ENCODE measurements around the gene EPG5.
A peak's percentile ranks its signal among the peaks of the same experiment; 100 is the strongest.
"Not testable (repeated sequence)": the region's sequence is repeated elsewhere in the genome, so short reads cannot be mapped to it uniquely, and the experiment has no call there.

Gene EPG5

GRCh38 chr18:45836242-45837205 lies 130.6 kb downstream of the EPG5 start:
- DNase-seq = peak; percentile 21

DNA sequence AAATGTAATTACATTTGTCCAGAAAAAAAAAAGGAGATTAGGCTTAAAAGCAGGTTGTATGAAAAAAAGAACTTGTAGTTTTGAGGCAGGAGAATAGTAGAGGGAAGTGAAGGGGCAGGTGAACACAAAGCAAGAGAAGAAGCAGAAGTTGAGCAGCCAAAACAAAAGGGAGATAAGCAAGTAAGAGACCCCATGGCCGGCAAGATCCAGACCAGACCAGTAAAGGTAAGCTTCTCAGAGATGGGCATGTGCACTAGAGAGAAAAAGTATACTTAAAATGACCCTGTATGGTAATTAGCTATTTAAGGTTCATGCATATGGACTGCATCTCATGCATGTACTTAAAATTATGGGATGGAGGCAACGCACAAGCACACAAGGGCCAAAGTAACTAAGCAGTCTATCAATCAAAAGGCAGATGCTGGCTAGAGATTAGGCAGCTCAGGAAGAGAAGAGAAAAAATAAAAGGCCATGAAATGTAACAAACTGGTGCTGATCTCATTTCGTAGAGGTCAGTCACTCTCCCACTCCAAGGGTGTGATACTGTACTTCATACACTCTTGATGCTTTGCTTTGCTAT lies 132.0 kb downstream of the EPG5 start:
- DNase-seq = no peak

GRCh38 chr18:45834306-45834705 lies 132.8 kb downstream of the EPG5 start:
- peak; percentile 30 for DNase-seq

- no peak for DNase-seq
Measured at GRCh38 chr18:45833846-45834245, 133.3 kb downstream of the EPG5 start.

DNA sequence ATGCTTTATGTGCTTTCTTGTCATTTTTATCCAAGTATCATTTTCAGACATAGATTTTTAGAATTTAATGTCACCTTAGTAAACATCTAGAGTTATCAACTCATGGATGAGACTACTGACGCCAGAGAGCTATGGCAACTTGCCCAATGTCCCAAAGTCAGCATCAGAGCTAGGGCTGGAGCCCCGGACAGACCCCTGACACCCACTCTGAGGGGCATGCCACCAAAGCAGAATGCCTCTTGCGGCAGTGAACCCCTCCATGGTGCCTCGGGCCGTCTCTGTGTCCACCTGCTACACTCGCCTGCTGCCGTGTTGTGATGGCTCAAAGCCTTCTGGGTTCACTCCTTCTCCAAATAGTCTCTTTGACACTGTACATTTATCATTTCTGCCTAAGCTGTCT lies 136.2 kb downstream of the EPG5 start:
- DNase-seq = no peak

DNA sequence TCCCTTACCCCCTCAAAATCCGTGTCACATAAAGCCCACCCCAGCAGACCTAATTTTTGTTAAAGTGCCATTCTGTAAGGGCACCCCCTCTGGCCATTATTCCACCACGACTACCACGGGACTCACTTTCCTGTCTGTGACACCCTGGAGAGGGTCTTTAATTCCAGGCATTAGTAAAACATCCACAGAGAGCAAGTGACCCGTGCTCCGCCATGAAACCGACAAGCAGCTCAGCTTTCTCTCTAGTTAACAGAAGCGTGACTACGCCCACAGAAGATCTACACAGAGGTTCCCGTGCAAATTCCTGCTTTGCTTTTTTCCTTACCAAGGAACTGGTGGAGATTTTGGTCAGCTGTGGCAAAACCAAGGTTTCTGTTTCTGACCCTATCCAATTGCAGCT lies 137.3 kb downstream of the EPG5 start:
- DNase-seq = no peak

GRCh38 chr18:45828917-45829811 lies 138.0 kb downstream of the EPG5 start:
- DNase-seq = no peak

DNA sequence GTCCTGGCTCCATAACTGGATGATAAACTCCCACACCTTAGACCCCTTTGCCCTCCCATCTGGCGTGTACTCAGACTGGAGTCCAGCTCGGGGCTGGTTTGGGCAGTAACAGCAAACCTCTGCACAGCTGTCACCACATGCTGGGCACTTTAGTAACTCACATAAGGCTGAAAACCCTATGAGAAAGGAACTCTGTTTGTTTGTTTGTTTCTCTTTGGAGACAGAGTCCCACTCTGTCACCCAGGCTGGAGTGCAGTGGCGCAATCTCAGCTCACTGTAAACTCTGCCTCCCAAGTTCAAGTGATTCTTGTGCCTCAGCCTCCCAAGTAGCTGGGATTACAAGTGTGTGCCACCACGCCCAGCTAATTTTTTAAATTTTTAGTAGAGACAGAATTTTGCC lies 140.4 kb downstream of the EPG5 start:
- not testable (repeated sequence) for DNase-seq

DNA sequence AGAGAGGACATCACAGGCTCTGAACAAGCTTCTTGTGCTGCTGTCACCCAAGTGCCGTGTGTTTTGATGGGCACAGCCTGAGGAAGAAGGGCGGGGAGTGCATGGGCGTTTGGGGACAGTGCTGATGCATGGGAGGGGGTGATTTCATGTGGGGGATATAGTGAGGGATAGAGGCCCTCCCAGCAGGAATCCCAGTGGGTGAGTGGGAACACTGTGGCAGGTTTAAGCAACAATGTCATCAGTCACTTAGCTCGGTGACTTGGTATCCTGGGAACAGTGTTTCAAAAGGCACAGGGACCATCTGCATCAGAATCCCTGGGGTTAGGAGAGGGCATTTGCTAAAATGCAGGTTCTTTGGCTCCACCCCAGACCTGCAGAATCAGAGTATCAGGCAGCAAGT lies 141.0 kb downstream of the EPG5 start:
- no peak for DNase-seq

- DNase-seq = no peak
Measured at GRCh38 chr18:45825258-45826044, 141.7 kb downstream of the EPG5 start, which contains the start of gene SIGLEC15. Gene SIGLEC15 (plus strand): TSS chr18:45825675. CDS start chr18:45825729, 54 bp downstream.

GRCh38 chr18:45821711-45822110 lies 145.4 kb downstream of the EPG5 start:
- DNase-seq = no peak

DNA sequence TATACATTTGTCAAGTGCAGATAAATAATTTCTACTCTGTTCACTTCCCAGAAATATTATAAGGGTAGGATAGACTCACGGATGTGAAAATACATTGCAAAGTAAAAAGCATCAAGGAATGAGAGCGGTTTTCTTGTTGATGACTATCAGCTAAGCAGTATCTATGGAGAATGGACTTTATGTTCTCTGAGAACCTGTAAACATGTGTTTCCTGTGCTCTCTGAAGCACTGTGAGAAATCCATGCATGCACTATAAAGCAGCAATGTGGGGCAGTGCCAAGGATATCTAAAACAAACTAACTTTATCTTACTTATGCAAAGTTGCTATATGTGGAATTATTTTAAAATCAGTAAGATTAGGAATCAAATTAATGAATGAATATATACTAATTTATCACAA lies 146.1 kb downstream of the EPG5 start:
- DNase-seq = no peak

GRCh38 chr18:45820106-45820745 lies 146.9 kb downstream of the EPG5 start:
- DNase-seq = no peak

DNA sequence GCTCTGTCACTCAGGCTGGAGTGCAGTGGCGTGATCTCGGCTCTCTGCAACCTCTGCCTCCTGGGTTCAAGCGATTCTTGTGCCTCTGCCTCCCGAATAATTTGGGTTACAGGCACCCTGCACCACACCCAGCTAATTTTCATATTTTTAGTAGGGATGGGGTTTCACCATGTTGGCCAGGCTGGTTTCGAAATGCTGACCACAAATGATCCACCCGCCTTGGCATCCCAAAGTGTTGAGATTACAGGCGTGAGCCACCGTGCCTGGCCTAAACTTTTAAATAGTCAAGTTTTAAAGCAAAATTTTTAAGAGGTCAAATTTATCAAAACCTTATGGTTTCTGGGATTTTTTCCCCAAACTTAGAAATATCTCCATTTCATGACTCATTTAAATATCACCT lies 148.4 kb downstream of the EPG5 start:
- DNase-seq = not testable (repeated sequence)

DNA sequence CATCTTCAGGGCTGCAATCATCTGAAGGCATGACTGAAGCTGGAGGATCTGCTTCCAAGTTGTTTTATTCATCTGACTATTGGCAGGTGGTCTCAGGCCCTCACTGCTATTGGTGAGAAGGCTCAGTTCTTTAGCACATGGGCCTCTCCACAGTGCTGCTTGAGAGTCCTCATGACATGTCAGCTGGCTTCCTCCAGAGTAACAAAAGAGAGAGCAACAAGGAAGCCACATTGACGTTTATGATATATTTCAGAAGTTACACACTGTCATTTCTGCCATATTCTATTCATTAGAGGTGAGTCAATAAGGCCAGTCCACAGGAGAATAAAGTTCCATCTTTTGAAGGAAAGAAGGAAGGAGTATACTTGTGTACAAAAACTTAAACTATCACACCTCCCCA lies 149.6 kb downstream of the EPG5 start:
- no peak for DNase-seq

DNA sequence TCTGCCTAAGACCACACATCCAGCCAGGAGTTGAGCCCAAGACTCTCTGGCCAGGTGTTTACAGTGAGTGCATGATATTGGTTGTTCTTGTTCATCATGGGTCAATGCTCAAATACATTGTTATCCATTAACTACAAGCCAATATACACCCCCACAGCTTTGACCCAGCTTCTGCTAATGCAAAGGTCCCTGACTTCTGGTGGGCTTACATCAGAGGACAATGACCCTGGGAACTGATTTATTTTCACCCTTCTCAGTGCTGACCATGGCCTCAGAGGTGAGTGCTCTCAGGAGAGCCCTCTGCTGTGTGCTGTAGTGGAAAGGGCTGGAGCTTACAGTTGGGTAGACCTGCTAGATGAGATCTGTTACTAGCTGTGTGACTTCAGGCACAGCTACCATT lies 152.4 kb downstream of the EPG5 start:
- DNase-seq = not testable (repeated sequence)

DNA sequence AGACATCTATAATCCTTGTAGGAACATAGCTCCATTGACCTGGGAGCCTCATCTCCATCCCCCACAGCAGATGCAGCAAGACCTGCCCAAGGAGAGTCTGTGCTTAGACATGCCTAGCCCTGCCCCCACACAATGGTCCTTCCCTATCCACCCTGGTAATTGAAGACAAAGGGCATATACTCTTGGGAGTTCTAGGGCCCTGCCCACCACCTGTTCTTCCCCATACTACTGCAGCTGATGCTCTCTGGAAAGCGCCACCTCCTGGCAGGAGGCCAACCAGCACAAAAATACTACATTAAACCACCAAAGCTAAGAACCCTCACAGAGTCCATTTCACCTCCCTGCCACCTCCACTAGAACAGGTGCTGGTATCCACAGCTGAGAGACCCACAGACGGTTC lies 160.0 kb downstream of the EPG5 start:
- peak; percentile 25 for DNase-seq

GRCh38 chr18:45806226-45806625 lies 160.9 kb downstream of the EPG5 start:
- no peak for DNase-seq

GRCh38 chr18:45805551-45805950 lies 161.6 kb downstream of the EPG5 start:
- DNase-seq = no peak

- no peak for DNase-seq
Measured at GRCh38 chr18:45802814-45803492, 164.2 kb downstream of the EPG5 start.

DNA sequence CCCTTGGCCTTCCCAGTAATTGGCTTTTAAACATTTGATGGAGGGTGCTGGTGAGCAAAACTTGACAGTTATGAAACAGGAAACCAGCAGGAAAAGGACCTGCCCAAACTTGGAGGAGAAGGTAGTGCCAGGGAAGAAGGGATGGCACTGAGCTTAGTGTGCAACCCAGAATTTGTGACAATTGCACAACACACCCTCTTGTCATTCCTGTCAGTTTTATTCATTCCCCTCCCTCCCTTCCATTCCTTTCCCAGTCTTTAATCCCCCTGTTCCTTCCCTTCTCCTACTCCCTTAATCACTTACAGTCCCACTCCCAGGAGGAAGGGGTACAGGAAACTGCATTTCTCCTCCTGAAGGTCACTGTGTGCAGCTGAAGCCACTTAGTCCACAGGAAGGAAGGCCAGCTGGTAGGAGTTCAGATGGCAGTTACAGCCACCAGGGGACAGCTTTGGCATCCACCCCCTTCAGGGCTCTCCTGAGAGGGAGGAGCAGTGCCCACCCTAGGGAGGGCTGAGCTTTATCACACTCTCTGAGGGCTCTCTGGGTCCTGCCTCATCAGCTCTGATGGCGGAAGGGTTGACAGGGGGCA lies 165.6 kb downstream of the EPG5 start:
- DNase-seq = no peak
